K562 (cell line): ENCODE results near the gene NLRX1. TPM values are rescaled to one million over a fixed set of nuclear protein-coding genes. Genes with fewer than 3 reads are reported as not detected.

Experiments used
- ATAC-seq: fragments of 200-7000 bp; cut with Tn5 transposase; 3 replicates; pipeline ENCODE4 v1.9.1; 2020; ENCODE audit warnings: moderate library complexity
- BruUV-seq: library from RNA; stranded (reverse); fragments of 400-500 nt; replicated peaks from 2 replicates; lab custom pipeline; 2021; lab: Mats Ljungman, UMichigan
- CTCF ChIA-PET: fragments of 300-600 bp; formaldehyde crosslinking; extraction: SDS; loops from one replicate; lab custom pipeline; 2021; ENCODE audit warnings: low intra/inter-chr PET ratio; lab: Yijun Ruan, JAX
- POLR2A ChIA-PET: fragments of 300-600, 350-650 bp; sonication (Branson Sonifier 250); formaldehyde crosslinking; extraction: SDS; loops from one replicate; lab custom pipeline; 2021; ENCODE audit warnings: antibody characterized with exemption, inconsistent platforms; lab: Yijun Ruan, JAX
- DNase-seq, 4 experiments: peaks; one replicate each; pipeline versions ENCODE4 v3.0.0 to v3.0.0-alpha.2; 2011 to 2018; ENCODE audit warnings: low spot score in 3 of 4, mixed read lengths in 3 of 4; ENCODE audit errors: extremely low read depth in 1 of 4
- FAIRE-seq: peaks from 2 replicates; lab custom pipeline; 2011; peaks lifted over from hg19 to GRCh38; lab: Jason Lieb, UNC
- H2AFZ ChIP-seq: 2 replicates; pipeline ENCODE4 v1.6.0; 2011; ENCODE audit warnings: low read depth, low read length, control low read depth, inconsistent platforms
- H3K27ac ChIP-seq: fragments of 200-600 bp; 3 replicates; pipeline ENCODE4 v1.8.0; 2011; ENCODE audit warnings: low read depth, mild to moderate bottlenecking, control low read depth, inconsistent platforms, low read length, moderate library complexity, mixed read lengths; ENCODE audit errors: extremely low read depth
- H3K27me3 ChIP-seq, 2 experiments: fragments of 300-600 bp in 1 of 2; 2 replicates in 1 of 2; 3 replicates in 1 of 2; pipeline versions ENCODE4 v1.6.0 to v1.8.0; 2011; ENCODE audit warnings: inconsistent platforms in 2 of 2, low read length in 2 of 2, mild to moderate bottlenecking in 1 of 2, mixed read lengths in 1 of 2, moderate library complexity in 1 of 2; ENCODE audit not compliant: control insufficient read depth in 2 of 2, insufficient read depth in 2 of 2
- H3K36me3 ChIP-seq: fragments of 300-600 bp; 3 replicates; pipeline ENCODE4 v1.8.0; 2011; ENCODE audit warnings: mild to moderate bottlenecking, low read length, inconsistent platforms; ENCODE audit not compliant: control insufficient read depth, insufficient read depth
- H3K4me1 ChIP-seq, 2 experiments: fragments of 200-600 bp in 1 of 2; replicated peaks in 1 of 2; 2 replicates in 1 of 2; 3 replicates in 1 of 2; pipeline versions ENCODE4 v1.5.1 to v1.8.0; 2011; ENCODE audit warnings: inconsistent platforms in 2 of 2, low read length in 2 of 2, mild to moderate bottlenecking in 1 of 2, mixed read lengths in 1 of 2, moderate library complexity in 1 of 2; ENCODE audit not compliant: control insufficient read depth in 2 of 2, insufficient read depth in 2 of 2
- H3K4me2 ChIP-seq: 2 replicates; pipeline ENCODE4 v1.6.1; 2011; ENCODE audit warnings: low read length, control low read depth, inconsistent platforms, mixed read lengths; ENCODE audit not compliant: insufficient read depth
- H3K4me3 ChIP-seq: fragments of 200-600 bp; sonication (generic), shearing (Covaris generic); 2 replicates; pipeline ENCODE4 v1.5.1; 2016; ENCODE audit warnings: control low read depth, inconsistent platforms
- H3K79me2 ChIP-seq: fragments of 200-600 bp; 3 replicates; pipeline ENCODE4 v1.8.0; 2011; ENCODE audit warnings: low read length, inconsistent platforms; ENCODE audit not compliant: control insufficient read depth, insufficient read depth
- H3K9ac ChIP-seq, 2 experiments: 2 replicates each; pipeline versions ENCODE4 v1.6.0 to v1.6.1; 2011; ENCODE audit warnings: low read depth in 2 of 2, low read length in 2 of 2, control low read depth in 1 of 2, inconsistent platforms in 1 of 2, mild to moderate bottlenecking in 1 of 2, mixed read lengths in 1 of 2; ENCODE audit not compliant: insufficient read depth in 1 of 2
- H3K9me1 ChIP-seq: one replicate; pipeline ENCODE4 v1.6.0; 2011; ENCODE audit warnings: inconsistent platforms, mild to moderate bottlenecking, low read length, moderate library complexity; ENCODE audit not compliant: control insufficient read depth, insufficient read depth
- H3K9me3 ChIP-seq: replicated peaks from 2 replicates; pipeline ENCODE4 v1.5.1; 2011; ENCODE audit warnings: low read depth, low read length, inconsistent platforms; ENCODE audit not compliant: control insufficient read depth, insufficient read depth
- H4K20me1 ChIP-seq: replicated peaks from 2 replicates; pipeline ENCODE4 v1.6.1; 2011; ENCODE audit warnings: low read length, inconsistent platforms, mixed read lengths; ENCODE audit not compliant: control insufficient read depth, insufficient read depth
- DEAF1 ChIP-seq: fragments of 450-650 bp; formaldehyde crosslinking; IDR thresholded peaks from 2 replicates; pipeline ENCODE4 v1.4.0; 2020; ENCODE audit warnings: mild to moderate bottlenecking, moderate library complexity
- ESRRB ChIP-seq: fragments of 250-450 bp; sonication (Bioruptor Pico); IDR thresholded peaks from 2 replicates; pipeline ENCODE4 v1.5.0; 2020; ENCODE audit warnings: mild to moderate bottlenecking, moderate library complexity, borderline replicate concordance
- HDAC2 ChIP-seq: fragments of 450-650 bp; IDR thresholded peaks from 2 replicates; pipeline ENCODE4 v1.6.1; 2016; ENCODE audit warnings: mild to moderate bottlenecking
- HIVEP1 ChIP-seq: fragments of 250-450 bp; sonication (Bioruptor Pico); IDR thresholded peaks from 2 replicates; pipeline ENCODE4 v1.4.0; 2020; ENCODE audit warnings: mild to moderate bottlenecking
- HNRNPLL ChIP-seq: fragments of 200-400 bp; formaldehyde crosslinking; IDR thresholded peaks from 2 replicates; pipeline ENCODE4 v1.6.1; 2017; ENCODE audit warnings: low read length, low read depth, mild to moderate bottlenecking; ENCODE audit not compliant: poor library complexity, severe bottlenecking
- MYC ChIP-seq, 2 experiments: fragments of 250-450 bp in 1 of 2; sonication (Bioruptor Pico) in 1 of 2; IDR thresholded peaks; 2 replicates each; pipeline versions ENCODE4 v1.5.1 to v1.6.1; 2012 to 2021; ENCODE audit warnings: low read depth in 2 of 2, borderline replicate concordance in 1 of 2, improper control_type of control experiment in 1 of 2, low read length in 1 of 2, mild to moderate bottlenecking in 1 of 2, moderate library complexity in 1 of 2
- NRF1 ChIP-seq, 2 experiments: fragments of 450-650 bp; IDR thresholded peaks in 1 of 2; conservative IDR thresholded peaks in 1 of 2; 2 replicates each; pipeline ENCODE4 v1.6.1; 2014; ENCODE audit warnings: mild to moderate bottlenecking in 2 of 2
- PHF20 ChIP-seq: fragments of 450-650 bp; IDR thresholded peaks from 2 replicates; pipeline ENCODE4 v1.6.1; 2018; ENCODE audit not compliant: partially characterized antibody
- RFX1 ChIP-seq: fragments of 450-650 bp; IDR thresholded peaks from 2 replicates; pipeline ENCODE4 v1.6.1; 2016; ENCODE audit warnings: mild to moderate bottlenecking, moderate library complexity
- TAF1 ChIP-seq: IDR thresholded peaks from 2 replicates; pipeline ENCODE4 v1.6.1; 2011; ENCODE audit warnings: mild to moderate bottlenecking, low read length, moderate library complexity; ENCODE audit not compliant: insufficient read depth, control insufficient read depth, severe bottlenecking; ENCODE audit errors: extremely low read depth
- TCF7L2 ChIP-seq: fragments of 150-350 bp; IDR thresholded peaks from 2 replicates; pipeline ENCODE4 v1.6.1; 2016; ENCODE audit warnings: low read depth, mild to moderate bottlenecking, low read length, moderate library complexity
- TRIM24 ChIP-seq, 2 experiments: fragments of 450-650 bp; IDR thresholded peaks; 2 replicates each; pipeline ENCODE4 v1.6.1; 2016
- USF2 ChIP-seq: sonication (generic); formaldehyde crosslinking; IDR thresholded peaks from 2 replicates; pipeline ENCODE4 v1.5.0; 2020; ENCODE audit warnings: missing genetic modification reagents
- ZNF324 ChIP-seq: fragments of 250-450 bp; sonication (Bioruptor Pico); IDR thresholded peaks from 2 replicates; pipeline ENCODE4 v1.4.0; 2020; ENCODE audit warnings: mild to moderate bottlenecking
- ZNF398 ChIP-seq: fragments of 250-450 bp; sonication (Bioruptor Pico); IDR thresholded peaks from 2 replicates; pipeline ENCODE4 v1.8.0; 2021; ENCODE audit warnings: moderate library complexity, mild to moderate bottlenecking, inconsistent platforms
- ZNF76 ChIP-seq: fragments of 250-450 bp; sonication (Bioruptor Pico); IDR thresholded peaks from 2 replicates; pipeline ENCODE4 v1.4.0; 2020; ENCODE audit warnings: mild to moderate bottlenecking, moderate library complexity, borderline replicate concordance
- ZSCAN29 ChIP-seq: fragments of 450-650 bp; IDR thresholded peaks from 2 replicates; pipeline ENCODE4 v1.6.1; 2017
- WGBS: fragments of 100-300 bp; shearing (Covaris generic); methylation state at CpG from one replicate; pipeline ENCODE4 v1.1.6; 2016; ENCODE audit warnings: low coverage, mixed read lengths; ENCODE audit not compliant: insufficient coverage; ENCODE audit errors: missing lambda C conversion rate; 5-methylcytosine and 5-hydroxymethylcytosine counted together
- in situ Hi-C: fragments of 300-500 bp; cut with MboI; formaldehyde crosslinking; loops from 4 replicates; pipeline ENCODE4 v1.15.0; 2018; ENCODE audit warnings: inconsistent platforms, mixed read lengths
- intact Hi-C: fragments of 100-400 bp; cut with micrococcal nuclease; formaldehyde crosslinking; loops from 2 replicates; pipeline ENCODE4 v1.14.2; 2022
- polyA plus RNA-seq, 8 experiments: library from polyadenylated mRNA; depleted of rRNA in 4 of 8; stranded (reverse) in 5 of 8; unstranded in 3 of 8; fragments of >200 nt; fragmentation: Nextera tagmentation in 2 of 8; fragmentation: Illumina TruSeq in 1 of 8; extraction: Ambion mirVana in 2 of 8; extraction: Trizol in 1 of 8; gene quantifications; 2 replicates each; pipeline versions ENCODE4 v1.2.1 to v1.2.3, GENCODE V29; 2011 to 2014; ENCODE audit warnings: inconsistent platforms in 1 of 8, missing spikeins in 1 of 8
- total RNA-seq, 7 experiments: library from RNA; depleted of rRNA in 6 of 7; stranded (reverse); fragments of >200 nt in 6 of 7; fragmentation: Illumina TruSeq in 2 of 7; extraction: Trizol in 2 of 7; gene quantifications; 2 replicates each; pipeline versions ENCODE4 v1.2.1 to v1.2.3, GENCODE V29; 2011 to 2021; ENCODE audit warnings: low replicate concordance in 1 of 7

Gene NLRX1
- total and polyA plus RNA-seq, 9 of the 15 experiments (the other 6 are each of a cell fraction or from before 2014, with no cell fraction given), result 0.04 to 2.3 (median 0.69) TPM

GRCh38 chr11:119190531-119190930, 22.0 kb downstream of the NLRX1 start:
- Histone ChIP-seq H3K4me2 (no peak overlapping the region), H3K9me1 (no peaks in the 10 kb centered on the region), H3K9me3 (no peaks in the 10 kb centered on the region), H4K20me1 (no peaks in the 10 kb centered on the region), H3K36me3 (no peaks in the 10 kb centered on the region), H3K27me3 (no peaks in the 10 kb centered on the region; a peak in 1 of 5 replicates), H3K79me2 (no peaks in the 10 kb centered on the region), H3K4me3 (no peak overlapping the region), H3K9ac (0 out of 4 replicates have a peak overlapping the region, but pooled peaks of 1 of the 2 experiments have one; percentile 36), H3K4me1 (peaks cover 7 to 30% of the 10 kb centered on the region in 2 experiments; a peak in 4 of 5 replicates), H2AFZ (no peak overlapping the region), H3K27ac (no peak overlapping the region)
- 43% methylated on average over 9 of the region's 9 CpGs for WGBS
- intact Hi-C loops (no loop called here), in situ Hi-C loops (no loop called here)
- no peak for TF ChIP-seq NRF1 (conservative IDR thresholded peaks at IDR 0.05 in 1 of 2, IDR thresholded peaks at IDR 0.05 in 1 of 2)
- TF ChIP-seq TRIM24 (IDR thresholded peaks at IDR 0.05), result no peak
- TF ChIP-seq ZNF324, result no peak
- no peak for TF ChIP-seq ZNF76 (CRISPR knock-in tag)
- TF ChIP-seq HNRNPLL, result no peak
- TF ChIP-seq TCF7L2, result no peak
- TF ChIP-seq TAF1, result no peak
- no peak for TF ChIP-seq HIVEP1
- TF ChIP-seq HDAC2, result no peak
- no peak for TF ChIP-seq ZNF398 (CRISPR knock-in tag)
- no peak for TF ChIP-seq DEAF1 (CRISPR knock-in tag)
- TF ChIP-seq MYC (IDR thresholded peaks at IDR 0.05; ENCODE audit: low read depth, low read length), result no peak
- no peak for TF ChIP-seq MYC (CRISPR knock-in tag; IDR thresholded peaks at IDR 0.05; ENCODE audit: borderline replicate concordance, low read depth)
- TF ChIP-seq ZSCAN29, result no peak
- no peak for TF ChIP-seq USF2 (CRISPR knock-in tag)
- TF ChIP-seq ESRRB (CRISPR knock-in tag), result no peak
- no peak for TF ChIP-seq PHF20
- no peak for TF ChIP-seq RFX1
- BruUV-seq, result no TSS peak
- no peak for ATAC-seq
- no peak for FAIRE-seq
- DNase-seq, result peak in 1 of 4 experiments; percentile 9
- CTCF ChIA-PET, result no interaction called here
- POLR2A ChIA-PET, result interaction anchor here (0.5 to 1.7 kb wide), 5 partner anchors 10 to 1099 kb away, joined by 3 to 5 read pairs (median 3); partner anchors contain the start of gene NLRX1
